Smooth muscle cell (in vitro differentiated cells): ENCODE results near the gene CPEB3. TPM values are rescaled to one million over a fixed set of nuclear protein-coding genes. Genes with fewer than 3 reads are reported as not detected.

Experiments
- DNase-seq: peaks from one replicate; lab custom pipeline; 2025; ENCODE audit not compliant: unreplicated experiment; lab: John Stamatoyannopoulos, UW
- H2AFZ ChIP-seq: fragments of 200-600 bp; sonication (generic); 2 replicates; pipeline ENCODE4 v1.6.0; 2016; ENCODE audit warnings: antibody characterized with exemption, low read depth, mild to moderate bottlenecking
- H3F3A ChIP-seq: fragments of 200-600 bp; sonication (generic); 2 replicates; pipeline ENCODE4 v1.6.0; 2017; ENCODE audit warnings: antibody characterized with exemption, low read depth
- H3K27ac ChIP-seq: fragments of 200-600 bp; sonication (generic); 2 replicates; pipeline ENCODE4 v1.5.1; 2016; ENCODE audit warnings: low read depth, mild to moderate bottlenecking
- H3K27me3 ChIP-seq: fragments of 200-600 bp; sonication (generic); 2 replicates; pipeline ENCODE4 v1.6.1; 2016; ENCODE audit warnings: low read depth, mild to moderate bottlenecking
- H3K36me3 ChIP-seq: fragments of 200-600 bp; sonication (generic); 2 replicates; pipeline ENCODE4 v1.5.1; 2016; ENCODE audit warnings: low read depth
- H3K4me1 ChIP-seq: fragments of 200-600 bp; sonication (generic); 2 replicates; pipeline ENCODE4 v1.5.1; 2016; ENCODE audit warnings: low read depth
- H3K4me2 ChIP-seq: fragments of 200-600 bp; sonication (generic); 2 replicates; pipeline ENCODE4 v1.6.0; 2016; ENCODE audit warnings: mild to moderate bottlenecking
- H3K4me3 ChIP-seq: fragments of 200-600 bp; sonication (generic); 2 replicates; pipeline ENCODE4 v1.5.1; 2016; ENCODE audit warnings: mild to moderate bottlenecking
- H3K79me2 ChIP-seq: fragments of 200-600 bp; sonication (generic); 2 replicates; pipeline ENCODE4 v1.6.0; 2016; ENCODE audit warnings: low read depth, mild to moderate bottlenecking
- H3K9ac ChIP-seq: fragments of 200-600 bp; sonication (generic); 2 replicates; pipeline ENCODE4 v1.6.0; 2016; ENCODE audit warnings: low read depth
- H3K9me3 ChIP-seq: fragments of 200-600 bp; sonication (generic); replicated peaks from 2 replicates; pipeline ENCODE4 v1.5.1; 2016; ENCODE audit warnings: low read depth
- H4K20me1 ChIP-seq: fragments of 200-600 bp; sonication (generic); 2 replicates; pipeline ENCODE4 v1.6.0; 2016; ENCODE audit warnings: low read depth
- CTCF ChIP-seq: fragments of 200-600 bp; sonication (generic); IDR thresholded peaks from 2 replicates; pipeline ENCODE4 v1.5.1; 2017; ENCODE audit warnings: borderline replicate concordance, mild to moderate bottlenecking, antibody characterized with exemption; ENCODE audit not compliant: insufficient read depth, poor library complexity, severe bottlenecking
- WGBS: methylation state at CpG from one replicate; pipeline ENCODE4 v1.1.7; 2016; ENCODE audit warnings: low lambda C conversion rate; 5-methylcytosine and 5-hydroxymethylcytosine counted together
- polyA plus RNA-seq: library from polyadenylated mRNA; unstranded; fragments of >200 nt; fragmentation: Nextera tagmentation; extraction: Ambion mirVana; gene quantifications from 2 replicates; pipeline ENCODE4 v1.2.1, GENCODE V29; 2016
- total RNA-seq: library from RNA; depleted of rRNA; stranded (reverse); fragments of >200 nt; gene quantifications from 2 replicates; pipeline ENCODE4 v1.2.3, GENCODE V29; 2014

The CPEB3 gene
- total and polyA plus RNA-seq, 2 experiments from 2014 or later, result 0.67 to 1.1 TPM

GRCh38 chr10:92124616-92125143 lies 166.2 kb downstream of the CPEB3 start:
- no peak overlapping the region for H3K4me2 ChIP-seq
- H2AFZ ChIP-seq, result no peak overlapping the region
- no peaks in the 10 kb centered on the region for H4K20me1 ChIP-seq
- no peaks in the 10 kb centered on the region for H3K4me1 ChIP-seq
- no peaks in the 10 kb centered on the region for H3K36me3 ChIP-seq
- no peak for TF ChIP-seq CTCF
- no peaks in the 10 kb centered on the region for H3K27me3 ChIP-seq
- no peaks in the 10 kb centered on the region for H3K79me2 ChIP-seq
- no peak overlapping the region for H3K4me3 ChIP-seq
- H3K9ac ChIP-seq, result no peak overlapping the region
- H3F3A ChIP-seq, result no peaks in the 10 kb centered on the region
- no peak overlapping the region for H3K27ac ChIP-seq
- DNase-seq, result no peak
- H3K9me3 ChIP-seq, result no peaks in the 10 kb centered on the region
- 76% methylated on average over 3 of the region's 3 CpGs for WGBS

GRCh38 chr10:92124020-92124419 lies 166.9 kb downstream of the CPEB3 start:
- no peak overlapping the region for H3K4me2 ChIP-seq
- H3K79me2 ChIP-seq, result no peaks in the 10 kb centered on the region
- H3K27me3 ChIP-seq, result no peaks in the 10 kb centered on the region
- H3K4me3 ChIP-seq, result no peak overlapping the region
- DNase-seq, result no peak
- H3K4me1 ChIP-seq, result no peaks in the 10 kb centered on the region
- no peak for TF ChIP-seq CTCF
- H3K9ac ChIP-seq, result no peak overlapping the region
- no peak overlapping the region for H3K27ac ChIP-seq
- WGBS, result 88% methylated on average over 1 of the region's 1 CpG
- H2AFZ ChIP-seq, result no peak overlapping the region
- H3F3A ChIP-seq, result no peaks in the 10 kb centered on the region
- no peaks in the 10 kb centered on the region for H3K36me3 ChIP-seq
- no peaks in the 10 kb centered on the region for H3K9me3 ChIP-seq
- no peaks in the 10 kb centered on the region for H4K20me1 ChIP-seq

- Histone ChIP-seq H3K9me3 (no peaks in the 10 kb centered on the region), H4K20me1 (no peaks in the 10 kb centered on the region), H3K4me2 (no peak overlapping the region), H3K4me1 (no peaks in the 10 kb centered on the region), H3K27me3 (no peaks in the 10 kb centered on the region), H3K4me3 (no peak overlapping the region), H3K36me3 (no peaks in the 10 kb centered on the region), H2AFZ (no peak overlapping the region), H3K27ac (no peak overlapping the region), H3K79me2 (no peaks in the 10 kb centered on the region), H3K9ac (no peak overlapping the region), H3F3A (no peaks in the 10 kb centered on the region)
- DNase-seq, result no peak
- WGBS, result 74% methylated on average over 5 of the region's 5 CpGs
- TF ChIP-seq CTCF, result no peak
These were observed 167.9 kb downstream of the CPEB3 start for GRCh38 chr10:92122941-92123450.

- Histone ChIP-seq H3K9me3 (no peaks in the 10 kb centered on the region), H3K79me2 (no peaks in the 10 kb centered on the region), H3K4me3 (no peak overlapping the region), H2AFZ (no peak overlapping the region), H3K4me2 (no peak overlapping the region), H3K4me1 (no peaks in the 10 kb centered on the region), H3F3A (no peaks in the 10 kb centered on the region), H3K27ac (no peak overlapping the region), H3K36me3 (no peaks in the 10 kb centered on the region), H3K9ac (no peak overlapping the region), H3K27me3 (no peaks in the 10 kb centered on the region), H4K20me1 (no peaks in the 10 kb centered on the region)
- TF ChIP-seq CTCF, result no peak
- no peak for DNase-seq
- WGBS, result 98% methylated on average over 3 of the region's 3 CpGs
These were observed 169.0 kb downstream of the CPEB3 start for GRCh38 chr10:92121686-92122492.
